Measurements from ENCODE around the gene RNF215.

- TF ChIP-seq CTCF (IDR thresholded peaks at IDR 0.05; ENCODE audit: poor library complexity): no peak
- no peak for TF ChIP-seq EZH2 (IDR thresholded peaks at IDR 0.05; ENCODE audit: borderline replicate concordance)
- no peak for TF ChIP-seq EZH2phosphoT487 (IDR thresholded peaks at IDR 0.05; ENCODE audit: low read depth, severe bottlenecking, unreplicated experiment)
Measured at GRCh38 chr22:30400159-30400558, 12.9 kb upstream of the RNF215 start.

All from hepatocyte (in vitro differentiated cells).